HG03457 (cell line): ENCODE measurements around the gene MC4R.

ENCODE experiments used
- ATAC-seq: cut with Tn5 transposase; IDR thresholded peaks from one replicate; pipeline ENCODE4 v1.9.1; 2021; ENCODE audit warnings: moderate number of reproducible peaks; ENCODE audit not compliant: unreplicated experiment

MC4R gene

GRCh38 chr18:60329131-60329530, 43.4 kb downstream of the MC4R start:
- no peak for ATAC-seq

- no peak for ATAC-seq
These were observed 44.7 kb downstream of the MC4R start for GRCh38 chr18:60327880-60328279.

GRCh38 chr18:60322591-60322990, 50.0 kb downstream of the MC4R start:
- ATAC-seq = no peak
